ENCODE measurements around the gene SLC6A2.
"Not testable (repeated sequence)": the region's sequence is repeated elsewhere in the genome, so short reads cannot be mapped to it uniquely, and the experiment has no call there.

Gene SLC6A2

DNA sequence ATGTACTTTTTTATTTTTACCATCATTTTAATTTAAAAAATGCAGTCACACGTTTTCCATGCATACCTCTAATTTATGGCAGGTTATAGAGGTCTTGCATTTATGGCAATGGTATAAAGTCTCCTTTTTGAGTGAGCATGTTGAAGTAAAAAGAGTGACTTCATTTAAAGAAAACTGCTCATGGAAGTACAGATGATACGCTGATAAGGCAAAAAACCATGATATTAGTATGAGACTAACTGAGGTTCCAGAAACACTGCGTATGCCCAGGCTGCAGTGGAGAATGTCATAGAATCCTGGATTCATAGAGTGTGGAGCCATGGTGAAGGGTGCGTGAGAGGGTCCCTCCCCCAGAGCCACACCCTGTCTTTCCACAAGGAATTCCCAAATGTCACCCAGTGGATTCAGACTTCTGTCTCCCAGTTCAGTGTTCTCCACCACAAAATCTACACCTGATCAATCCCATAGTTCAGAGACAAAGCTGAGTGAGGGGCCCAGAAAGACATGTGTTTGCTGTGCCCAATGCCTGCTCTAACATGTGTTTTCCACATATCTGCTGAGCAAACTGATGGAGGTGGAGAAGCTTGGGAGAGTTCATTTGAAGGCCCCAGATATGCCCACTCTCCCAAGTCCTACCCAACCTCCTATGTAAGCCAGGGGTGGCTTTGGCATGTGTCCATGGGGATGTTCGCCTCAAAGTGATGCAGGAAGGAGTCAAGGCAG, 69.4 kb downstream of the SLC6A2 start:
- DNase-seq, result no peak

DNA sequence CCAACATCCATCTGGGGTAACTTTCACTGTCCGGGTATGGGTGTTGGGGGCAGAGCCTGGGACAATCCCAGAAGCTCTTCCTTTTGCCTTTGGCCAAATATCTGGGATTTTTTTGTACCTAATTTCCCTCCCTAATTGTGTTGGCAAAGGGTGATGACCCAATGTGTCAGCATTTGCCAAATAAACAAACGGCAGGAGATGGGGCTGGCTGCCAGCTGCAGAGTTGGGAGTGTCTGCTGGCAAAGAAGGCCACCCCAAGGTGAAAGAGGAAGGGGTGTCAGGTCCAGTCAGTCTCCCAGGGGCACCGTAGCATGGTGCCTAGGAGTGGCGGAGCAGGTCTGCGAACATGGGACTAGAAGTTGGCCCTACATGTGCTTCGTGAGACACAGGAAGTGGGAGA, 73.0 kb downstream of the SLC6A2 start:
- no peak for DNase-seq

DNA sequence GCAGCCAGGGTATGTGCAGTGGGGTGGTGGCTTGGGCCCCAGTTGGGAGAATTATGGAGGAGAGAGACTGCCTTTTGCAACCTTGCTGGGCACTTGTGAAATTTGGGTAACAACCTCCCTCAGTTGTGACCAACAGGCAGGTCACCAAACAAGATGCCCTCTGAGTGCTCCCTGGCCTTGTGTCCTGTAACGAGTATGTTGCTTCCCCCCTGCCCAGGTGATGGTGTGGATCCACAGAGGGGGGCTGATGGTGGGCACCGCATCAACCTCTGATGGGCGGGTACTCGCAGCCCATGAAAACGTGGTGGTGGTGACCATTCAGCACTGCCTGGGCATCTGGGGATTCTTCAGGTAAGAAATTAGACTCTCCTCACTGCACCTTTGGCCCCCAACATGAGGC, 74.3 kb downstream of the SLC6A2 start:
- DNase-seq, result no peak

DNA sequence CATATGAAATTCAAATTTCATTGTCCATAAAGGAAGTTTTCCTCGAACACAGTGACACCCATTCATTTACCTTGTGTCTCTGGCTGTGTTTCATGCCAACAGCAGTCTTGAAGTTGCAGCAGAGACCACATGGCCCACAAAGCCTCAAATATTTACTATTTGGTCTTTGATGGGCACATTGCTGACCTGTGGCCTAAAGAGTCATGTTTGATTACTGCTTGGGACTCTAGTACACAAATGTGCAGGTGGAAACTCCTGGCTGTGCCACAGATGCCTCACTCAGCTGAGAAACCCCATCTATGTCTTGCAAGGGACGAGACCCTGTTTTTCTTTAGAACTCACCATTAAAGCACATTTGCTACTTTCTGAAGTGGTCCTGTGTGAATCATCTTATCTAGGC, 76.7 kb downstream of the SLC6A2 start:
- no peak for DNase-seq

DNA sequence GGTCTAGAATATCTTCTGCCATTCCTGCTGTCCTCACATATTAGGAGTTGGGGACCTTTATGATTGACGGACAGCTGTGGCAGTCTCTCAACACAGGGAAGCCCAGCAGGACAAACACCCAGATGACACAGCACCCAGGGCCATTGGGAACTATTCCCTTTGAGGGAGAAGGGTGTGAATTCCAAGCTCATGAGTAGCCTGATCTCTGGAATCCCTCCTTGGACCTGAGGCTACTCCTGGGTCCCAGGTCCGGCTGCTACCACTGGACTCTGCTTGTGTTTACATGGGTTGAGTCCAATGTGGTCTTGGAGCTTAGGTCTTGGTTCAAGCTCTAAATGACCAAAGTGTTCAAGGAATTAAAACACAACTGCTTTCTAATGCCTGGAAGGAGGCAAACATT, 78.9 kb downstream of the SLC6A2 start:
- no peak for DNase-seq

DNA sequence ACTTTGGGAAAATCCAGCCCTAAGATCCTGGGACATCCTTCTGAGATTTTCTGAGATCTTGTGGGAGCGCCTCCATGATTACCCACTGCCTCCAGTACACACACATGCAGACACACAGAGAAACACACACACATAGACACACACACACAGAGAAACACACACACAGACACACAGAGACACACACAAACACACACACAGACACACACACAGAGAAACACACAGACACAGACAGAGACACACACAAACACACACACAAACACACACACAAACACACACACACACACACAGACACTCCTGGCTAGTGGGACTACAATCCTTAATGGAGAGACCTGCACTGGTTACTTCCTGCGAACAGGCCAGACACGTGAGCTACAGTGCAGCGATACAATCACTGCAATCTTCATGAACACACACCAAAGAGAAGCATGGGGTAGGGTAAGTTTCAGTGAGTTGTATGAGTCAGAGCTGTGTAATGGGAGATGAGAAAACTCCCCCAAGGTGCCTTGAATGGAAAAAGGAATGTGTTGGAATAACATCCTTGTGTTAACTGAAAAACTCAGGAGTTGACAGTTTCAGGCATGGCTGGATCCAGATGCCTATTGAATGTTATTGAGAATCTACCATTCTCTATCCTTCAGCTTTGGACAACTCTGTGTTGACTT, 79.5 kb downstream of the SLC6A2 start:
- no peak for DNase-seq

DNA sequence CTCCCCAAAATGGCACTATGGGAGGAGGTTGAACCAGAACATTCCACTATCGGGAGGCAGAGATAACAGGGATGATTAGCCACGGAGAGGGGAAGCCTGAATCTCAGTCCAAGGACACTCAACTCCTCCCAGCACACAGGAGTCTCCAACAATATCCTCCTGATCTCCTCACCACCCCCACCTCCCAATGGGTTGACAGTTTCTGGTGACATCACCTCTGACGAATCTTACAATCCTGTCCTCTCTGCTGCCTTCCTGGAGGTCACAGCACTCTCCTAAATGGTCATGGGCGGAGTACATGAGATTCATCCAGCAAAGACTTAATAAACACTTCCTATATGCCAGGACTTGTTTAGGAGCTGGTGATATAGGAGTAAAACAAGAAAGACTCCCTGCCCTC, 80.9 kb downstream of the SLC6A2 start:
- DNase-seq, result no peak

DNA sequence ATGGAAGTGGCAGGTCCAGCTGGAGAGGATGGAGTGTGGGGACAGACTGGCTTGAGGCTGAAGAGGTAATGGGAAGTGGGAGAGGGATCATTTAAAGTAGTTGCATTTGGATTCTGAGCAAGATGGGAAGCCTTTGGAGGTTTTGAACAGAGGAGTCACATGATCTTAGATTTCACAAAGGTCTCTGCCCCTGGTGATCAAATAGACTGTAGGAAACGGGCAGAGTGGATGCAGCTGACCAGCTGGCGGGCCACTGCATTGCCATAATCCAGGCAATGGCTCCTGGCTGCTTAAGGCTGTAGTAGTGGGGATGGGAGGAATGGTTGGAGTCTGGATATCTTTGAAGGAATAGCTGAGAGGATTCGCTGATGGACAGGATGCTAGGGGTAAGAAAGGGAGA, 81.5 kb downstream of the SLC6A2 start:
- no peak for DNase-seq

DNA sequence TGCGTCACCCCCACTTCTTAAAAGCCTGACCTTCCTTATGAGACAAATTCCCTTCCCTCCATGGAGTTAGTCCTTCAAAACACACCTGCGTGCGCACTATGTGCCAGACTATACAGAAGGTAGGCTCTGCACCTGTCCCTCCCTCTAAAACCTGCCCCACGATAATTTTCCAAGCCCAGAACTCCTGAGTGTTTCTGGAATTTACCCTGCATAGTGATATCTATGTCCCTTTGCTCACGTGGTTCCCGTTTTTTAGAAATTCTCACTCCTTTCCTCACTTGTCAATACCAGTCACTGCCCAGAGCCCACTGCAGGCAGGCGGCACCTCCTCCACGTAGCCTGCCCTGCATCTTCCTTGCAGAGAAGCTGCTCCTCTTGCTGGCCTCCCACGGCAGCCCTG, 82.2 kb downstream of the SLC6A2 start:
- DNase-seq, result no peak

DNA sequence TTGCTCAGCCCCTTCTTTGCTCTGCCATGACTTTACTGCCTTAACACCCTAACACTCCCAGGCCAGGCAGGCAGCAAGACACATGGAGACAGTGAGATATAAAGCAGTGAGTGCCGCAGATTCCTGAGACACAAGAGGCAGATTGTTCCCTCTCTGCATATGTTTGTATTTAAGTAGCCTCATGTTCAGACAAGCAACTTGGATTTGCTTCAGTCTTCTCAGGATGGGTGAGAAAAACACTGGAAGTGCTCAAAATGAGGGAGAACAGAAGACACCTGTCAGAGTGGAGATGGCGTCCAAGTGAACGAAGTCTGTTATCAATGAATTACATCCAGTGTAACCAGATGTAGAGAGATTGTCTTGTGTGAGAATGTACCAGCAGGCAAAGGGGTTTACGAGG, 90.3 kb downstream of the SLC6A2 start:
- DNase-seq, result no peak

DNA sequence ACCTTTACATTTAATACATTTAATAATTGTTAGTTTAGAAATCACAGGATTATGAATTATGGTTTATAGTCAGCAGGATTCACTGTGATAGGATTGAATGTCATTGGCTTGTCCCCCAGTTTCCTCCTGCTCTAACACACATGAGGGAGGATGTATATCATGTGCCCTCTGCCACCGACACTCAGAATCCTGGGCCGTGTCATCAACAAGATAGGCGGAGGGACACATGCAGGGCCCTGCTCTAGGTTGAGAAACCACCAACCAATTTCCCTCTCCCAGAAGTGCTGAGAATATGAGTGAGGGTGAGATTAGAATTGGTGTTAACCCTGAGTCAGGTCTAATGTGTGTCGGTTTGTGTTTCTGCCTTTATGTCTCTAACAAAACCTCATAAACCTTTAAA, 92.0 kb downstream of the SLC6A2 start:
- DNase-seq, result no peak

DNA sequence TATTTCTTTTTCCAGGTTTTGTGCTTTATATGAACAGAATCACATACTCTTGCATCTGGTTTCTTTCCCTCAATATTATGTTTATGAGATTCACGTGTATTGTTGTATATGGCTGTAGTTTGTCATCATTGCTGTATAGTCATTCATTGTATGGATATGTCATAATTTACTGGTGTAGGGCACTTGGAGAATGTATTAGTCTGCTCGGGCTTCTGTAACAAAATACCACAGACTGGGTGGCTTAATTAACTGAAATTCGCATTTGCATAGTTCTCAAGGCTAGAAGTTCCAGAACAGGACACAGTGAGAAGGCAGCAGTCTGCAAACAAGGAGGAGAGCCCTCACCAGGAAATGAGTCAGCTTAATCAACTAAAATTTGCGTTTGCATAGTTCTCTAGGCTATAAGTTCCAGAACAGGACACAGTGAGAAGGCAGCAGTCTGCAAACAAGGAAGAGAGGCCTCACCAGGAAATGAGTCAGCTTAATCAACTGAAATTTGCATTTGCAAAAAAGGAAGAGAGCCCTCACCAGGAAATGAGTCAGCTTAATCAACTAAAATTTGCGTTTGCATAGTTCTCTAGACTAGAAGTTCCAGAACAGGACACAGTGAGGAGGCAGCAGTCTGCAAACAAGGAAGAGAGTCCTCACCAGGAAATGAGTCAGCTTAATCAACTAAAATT, 96.8 kb downstream of the SLC6A2 start:
- not testable (repeated sequence) for DNase-seq

DNA sequence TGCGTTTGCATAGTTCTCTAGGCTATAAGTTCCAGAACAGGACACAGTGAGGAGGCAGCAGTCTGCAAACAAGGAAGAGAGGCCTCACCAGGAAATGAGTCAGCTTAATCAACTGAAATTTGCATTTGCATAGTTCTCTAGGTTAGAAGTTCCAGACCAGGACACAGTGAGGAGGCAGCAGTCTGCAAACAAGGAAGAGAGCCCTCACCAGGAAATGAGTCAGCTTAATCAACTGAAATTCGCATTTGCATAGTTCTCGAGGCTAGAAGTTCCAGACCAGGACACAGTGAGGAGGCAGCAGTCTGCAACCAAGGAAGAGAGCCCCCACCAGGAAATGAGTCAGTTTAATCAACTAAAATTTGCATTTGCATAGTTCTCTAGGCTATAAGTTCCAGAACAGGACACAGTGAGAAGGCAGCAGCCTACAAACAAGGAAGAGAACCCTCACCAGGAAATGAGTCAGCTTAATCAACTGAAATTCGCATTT, 97.4 kb downstream of the SLC6A2 start:
- DNase-seq, result not testable (repeated sequence)

Data from NCI-H2081 (cell line).